AG04450 (cell line): ENCODE results near the gene OR2F2. TPM values are rescaled to one million over a fixed set of nuclear protein-coding genes. Genes with fewer than 3 reads are reported as not detected.

Experiments
- CTCF ChIA-PET: fragments of 300-600, 350-600 bp; formaldehyde crosslinking; extraction: SDS; loops from one replicate; lab custom pipeline; 2022; ENCODE audit warnings: antibody characterized with exemption, inconsistent platforms; lab: Charles Lee
- POLR2A ChIA-PET: fragments of 350-600 bp; formaldehyde crosslinking; extraction: SDS; loops from one replicate; lab custom pipeline; 2021; ENCODE audit warnings: antibody characterized with exemption, inconsistent platforms; lab: Yijun Ruan, JAX
- DNase-seq: peaks from one replicate; pipeline ENCODE4 v3.0.0-alpha.2; 2011; ENCODE audit warnings: low read depth, low spot score
- H3K27ac ChIP-seq: one replicate; pipeline ENCODE4 v1.5.1; 2012; ENCODE audit warnings: low read depth, low read length, control low read depth
- H3K27me3 ChIP-seq: one replicate; pipeline ENCODE4 v1.6.0; 2012; ENCODE audit warnings: low read length; ENCODE audit not compliant: control insufficient read depth, insufficient read depth
- H3K4me3 ChIP-seq: 2 replicates; pipeline ENCODE4 v1.5.1; 2011; ENCODE audit warnings: mild to moderate bottlenecking, low read depth, low read length, control low read depth
- H3K9me3 ChIP-seq: 2 replicates; pipeline ENCODE4 v1.5.1; 2012; ENCODE audit warnings: low read length; ENCODE audit not compliant: control insufficient read depth, insufficient read depth
- polyA plus RNA-seq: library from polyadenylated mRNA; depleted of rRNA; stranded (reverse); fragments of >200 nt; gene quantifications from 2 replicates; pipeline ENCODE4 v1.2.3, GENCODE V29; 2011
- TF ChIP-seq, protein P1 (sequence below): IDR thresholded peaks from 2 replicates; pipeline ENCODE4 v1.5.1; 2011; ENCODE audit warnings: low read depth, low read length, control low read depth, inconsistent platforms

Gene OR2F2
- polyA plus RNA-seq, 1 experiment: not detected

DNA sequence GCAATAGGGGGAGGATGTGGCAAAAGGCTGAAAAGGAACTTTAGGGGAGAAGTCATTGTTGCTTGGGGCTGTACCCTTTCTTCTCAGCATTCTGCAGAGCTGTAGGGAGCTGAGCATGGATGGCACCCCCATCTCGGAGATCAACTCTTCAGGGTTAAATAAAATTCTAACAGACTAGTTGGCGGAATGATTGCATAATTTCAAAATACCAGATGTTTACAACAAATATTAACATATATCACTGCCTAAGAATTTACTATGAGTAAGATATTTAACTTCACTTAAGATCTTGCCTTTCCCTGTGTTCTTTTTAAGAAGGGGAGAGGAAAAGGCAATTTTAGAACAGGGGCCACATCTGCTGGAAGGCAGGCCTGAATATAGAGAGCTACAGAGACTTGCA, 19.1 kb downstream of the OR2F2 start:
- no peak for DNase-seq
- no peaks in the 10 kb centered on the region for H3K27me3 ChIP-seq
- H3K27ac ChIP-seq: no peak overlapping the region
- no peaks in the 10 kb centered on the region; the same call in 1 of the 2 replicates for H3K9me3 ChIP-seq
- H3K4me3 ChIP-seq: no peak overlapping the region
- TF ChIP-seq, protein P1, sequence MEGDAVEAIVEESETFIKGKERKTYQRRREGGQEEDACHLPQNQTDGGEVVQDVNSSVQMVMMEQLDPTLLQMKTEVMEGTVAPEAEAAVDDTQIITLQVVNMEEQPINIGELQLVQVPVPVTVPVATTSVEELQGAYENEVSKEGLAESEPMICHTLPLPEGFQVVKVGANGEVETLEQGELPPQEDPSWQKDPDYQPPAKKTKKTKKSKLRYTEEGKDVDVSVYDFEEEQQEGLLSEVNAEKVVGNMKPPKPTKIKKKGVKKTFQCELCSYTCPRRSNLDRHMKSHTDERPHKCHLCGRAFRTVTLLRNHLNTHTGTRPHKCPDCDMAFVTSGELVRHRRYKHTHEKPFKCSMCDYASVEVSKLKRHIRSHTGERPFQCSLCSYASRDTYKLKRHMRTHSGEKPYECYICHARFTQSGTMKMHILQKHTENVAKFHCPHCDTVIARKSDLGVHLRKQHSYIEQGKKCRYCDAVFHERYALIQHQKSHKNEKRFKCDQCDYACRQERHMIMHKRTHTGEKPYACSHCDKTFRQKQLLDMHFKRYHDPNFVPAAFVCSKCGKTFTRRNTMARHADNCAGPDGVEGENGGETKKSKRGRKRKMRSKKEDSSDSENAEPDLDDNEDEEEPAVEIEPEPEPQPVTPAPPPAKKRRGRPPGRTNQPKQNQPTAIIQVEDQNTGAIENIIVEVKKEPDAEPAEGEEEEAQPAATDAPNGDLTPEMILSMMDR: no peak
- CTCF ChIA-PET: no interaction called here
- POLR2A ChIA-PET: no interaction called here

DNA sequence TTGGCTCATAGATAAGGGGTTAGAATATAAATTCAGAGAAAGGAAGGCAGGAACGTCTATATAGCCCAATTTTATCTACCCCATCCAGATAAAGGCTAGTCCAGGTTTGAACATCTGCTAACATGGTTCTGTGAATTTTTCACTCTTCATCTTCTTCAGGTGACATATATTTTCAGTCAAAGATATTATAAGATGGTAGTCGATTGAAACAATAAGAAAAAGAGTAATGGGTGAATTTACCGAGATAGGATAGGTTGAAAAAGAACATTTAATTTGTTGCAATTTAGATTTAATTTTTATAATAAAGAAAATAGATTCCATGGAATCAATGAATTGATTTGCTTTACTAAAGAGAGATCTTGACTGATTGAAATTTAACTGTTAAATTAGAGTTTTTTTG, 19.5 kb downstream of the OR2F2 start, which contains the start of gene OR2F1:
TSS of gene OR2F1 (plus strand) at position 301 of the 400 bp plus-strand sequence. CDS start 5,127 bp downstream, outside the sequence.
- no peak within 1 kb of the TSS for H3K4me3 ChIP-seq
- POLR2A ChIA-PET: no interaction called here
- TF ChIP-seq, protein P1: no peak

DNA sequence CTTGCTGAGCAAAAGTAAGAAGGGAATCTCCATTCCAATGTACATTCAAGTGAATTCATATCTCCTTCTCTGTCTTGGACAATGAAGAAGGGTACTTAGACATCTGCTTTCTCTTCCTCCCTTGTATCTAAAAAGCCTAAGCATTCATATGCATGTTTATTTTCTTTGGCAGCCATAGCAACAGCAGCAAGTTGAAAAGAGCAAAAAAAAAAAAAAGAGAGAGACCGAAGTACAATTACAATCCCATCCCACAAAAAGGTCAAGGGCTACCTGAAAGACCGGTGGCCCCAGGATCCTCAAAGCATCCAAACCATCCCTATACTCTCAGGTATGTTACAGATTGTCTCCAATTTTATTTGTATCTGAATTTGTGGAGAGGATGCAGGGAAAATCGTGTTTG, 23.7 kb downstream of the OR2F2 start:
- TF ChIP-seq, protein P1: no peak
- Histone ChIP-seq H3K9me3 (no peaks in the 10 kb centered on the region), H3K27ac (no peak overlapping the region), H3K4me3 (no peak overlapping the region), H3K27me3 (no peaks in the 10 kb centered on the region)
- POLR2A ChIA-PET: no interaction called here
- no peak for DNase-seq
- CTCF ChIA-PET: no interaction called here

More for the DNA sequence above, 19.5 kb downstream of the OR2F2 start, which contains the start of gene OR2F1:
- no peak for DNase-seq
- no peaks in the 10 kb centered on the region for H3K27me3 ChIP-seq
- no peak within 1 kb of the TSS for H3K27ac ChIP-seq
- CTCF ChIA-PET: interaction anchor here (1.0 kb wide), 1 partner anchor 9 kb away, joined by 4 read pairs; no protein-coding TSS in a partner anchor
- no peaks in the 10 kb centered on the region; the same call in 1 of the 2 replicates for H3K9me3 ChIP-seq

DNA sequence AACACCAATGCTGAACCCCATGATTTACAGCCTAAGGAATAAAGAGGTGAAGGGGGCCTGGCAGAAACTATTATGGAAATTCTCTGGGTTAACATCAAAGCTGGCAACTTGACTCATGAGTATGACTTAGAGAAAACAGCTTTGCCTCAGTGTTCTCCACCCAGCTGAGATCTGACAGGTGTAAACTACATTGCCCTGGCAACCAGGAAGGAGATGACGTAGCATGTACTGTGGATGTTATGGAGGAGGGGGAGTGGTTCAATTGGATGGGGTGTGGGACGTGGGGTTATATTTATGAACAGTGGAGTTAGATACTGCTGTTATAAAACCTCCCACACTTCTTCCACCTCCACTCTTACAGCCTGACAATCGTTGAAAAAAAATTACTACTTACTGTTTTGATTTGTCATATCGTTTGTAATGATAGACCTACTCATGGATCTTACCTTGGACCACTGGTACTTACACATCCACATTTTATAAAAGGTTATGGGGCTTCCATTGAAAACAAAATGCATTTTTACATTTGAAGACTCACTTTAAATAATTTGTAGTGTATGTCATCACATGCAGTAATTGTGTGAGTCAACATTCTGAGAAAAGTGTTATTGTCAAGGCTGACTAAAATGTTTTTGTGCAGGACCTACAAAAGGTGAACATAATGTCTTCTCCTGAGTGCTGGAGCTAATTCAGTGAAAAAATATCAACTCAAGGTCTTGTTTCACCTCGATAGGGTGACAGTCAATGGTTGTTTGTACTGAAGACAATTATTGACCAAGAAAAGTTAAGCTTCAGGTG, 26.0 kb downstream of the OR2F2 start:
- TF ChIP-seq, protein P1: no peak
- DNase-seq: no peak
- ChIA-PET POLR2A (no interaction called here), CTCF (interaction anchor here (0.6 kb wide), 1 partner anchor 95 kb away, joined by 4 read pairs; no protein-coding TSS in a partner anchor)
- no peaks in the 10 kb centered on the region for H3K27me3 ChIP-seq
- H3K9me3 ChIP-seq: no peaks in the 10 kb centered on the region
- H3K4me3 ChIP-seq: no peak overlapping the region
- H3K27ac ChIP-seq: no peak overlapping the region

DNA sequence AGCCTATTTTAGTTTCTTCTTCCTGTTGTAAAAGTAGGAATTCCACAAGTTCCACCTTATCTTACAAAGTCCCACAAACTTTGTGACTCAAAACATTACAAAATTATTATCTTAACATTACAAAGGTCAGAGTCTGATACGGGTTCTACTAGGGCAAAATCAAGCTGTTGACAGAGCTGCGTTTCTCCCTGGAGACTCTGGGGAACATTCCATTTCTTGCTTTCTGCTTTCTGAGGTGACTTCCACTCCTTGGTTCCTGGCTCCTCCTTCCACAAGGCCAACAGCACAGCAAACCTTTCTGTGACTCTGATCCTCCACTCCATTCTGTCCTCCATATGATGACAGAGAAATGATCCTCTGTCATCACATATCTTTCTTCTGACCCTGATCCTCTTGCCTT, 30.2 kb downstream of the OR2F2 start:
- Histone ChIP-seq H3K4me3 (no peak overlapping the region), H3K9me3 (no peaks in the 10 kb centered on the region), H3K27me3 (no peaks in the 10 kb centered on the region), H3K27ac (no peak overlapping the region)
- POLR2A ChIA-PET: interaction anchor here (1.1 kb wide), 1 partner anchor 9 kb away, joined by 3 read pairs; no protein-coding TSS in a partner anchor
- TF ChIP-seq, protein P1: no peak
- CTCF ChIA-PET: no interaction called here
- no peak for DNase-seq
